Neural progenitor cell (in vitro differentiated cells): ENCODE data around the gene LRRC15.

Source experiments
- EZH2 ChIP-seq: fragments of 200-600 bp; sonication (generic); IDR thresholded peaks from 2 replicates; pipeline ENCODE4 v1.6.1; 2017; ENCODE audit warnings: antibody characterized with exemption, mild to moderate bottlenecking, moderate library complexity
- EZH2phosphoT487 ChIP-seq: fragments of 200-600 bp; sonication (generic); IDR thresholded peaks from 2 replicates; pipeline ENCODE4 v1.6.1; 2017; ENCODE audit warnings: antibody characterized with exemption
- TF ChIP-seq, protein P1 (sequence below): fragments of 200-600 bp; sonication (generic); IDR thresholded peaks from 2 replicates; pipeline ENCODE4 v1.5.1; 2017; ENCODE audit warnings: antibody characterized with exemption, mild to moderate bottlenecking

- TF ChIP-seq, protein P1, sequence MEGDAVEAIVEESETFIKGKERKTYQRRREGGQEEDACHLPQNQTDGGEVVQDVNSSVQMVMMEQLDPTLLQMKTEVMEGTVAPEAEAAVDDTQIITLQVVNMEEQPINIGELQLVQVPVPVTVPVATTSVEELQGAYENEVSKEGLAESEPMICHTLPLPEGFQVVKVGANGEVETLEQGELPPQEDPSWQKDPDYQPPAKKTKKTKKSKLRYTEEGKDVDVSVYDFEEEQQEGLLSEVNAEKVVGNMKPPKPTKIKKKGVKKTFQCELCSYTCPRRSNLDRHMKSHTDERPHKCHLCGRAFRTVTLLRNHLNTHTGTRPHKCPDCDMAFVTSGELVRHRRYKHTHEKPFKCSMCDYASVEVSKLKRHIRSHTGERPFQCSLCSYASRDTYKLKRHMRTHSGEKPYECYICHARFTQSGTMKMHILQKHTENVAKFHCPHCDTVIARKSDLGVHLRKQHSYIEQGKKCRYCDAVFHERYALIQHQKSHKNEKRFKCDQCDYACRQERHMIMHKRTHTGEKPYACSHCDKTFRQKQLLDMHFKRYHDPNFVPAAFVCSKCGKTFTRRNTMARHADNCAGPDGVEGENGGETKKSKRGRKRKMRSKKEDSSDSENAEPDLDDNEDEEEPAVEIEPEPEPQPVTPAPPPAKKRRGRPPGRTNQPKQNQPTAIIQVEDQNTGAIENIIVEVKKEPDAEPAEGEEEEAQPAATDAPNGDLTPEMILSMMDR, result no peak
- TF ChIP-seq EZH2phosphoT487 (no peak), EZH2 (no peak)
Observed at GRCh38 chr3:194380326-194380725, 10.8 kb upstream of the LRRC15 start.
